Measurements from ENCODE around the gene AASS.

GRCh38 chr7:122033641-122034040 is 110.4 kb downstream of the AASS start:
- TF ChIP-seq POLR2A (IDR thresholded peaks at IDR 0.05) (no peak), CTCF (IDR thresholded peaks at IDR 0.05) (no peak), POLR2AphosphoS5 (IDR thresholded peaks at IDR 0.05) (no peak), EP300 (IDR thresholded peaks at IDR 0.05) (no peak)

All from stomach (tissue), 4 donors.